ENCODE measurements around the gene WRAP73. TPM values are rescaled to one million over a fixed set of nuclear protein-coding genes. Genes with fewer than 3 reads are reported as not detected.
"Not testable (repeated sequence)": the region's sequence is repeated elsewhere in the genome, so short reads cannot be mapped to it uniquely, and the experiment has no call there.

WRAP73 gene
- total RNA-seq, 1 donor from 2014 or later, result 47.7 TPM

- H3K4me3 Mint-ChIP-seq (ENCODE audit: unreplicated experiment), result peak within 1 kb of the TSS; percentile 90
- peaks cover 11% of the 10 kb centered on the region for H3K27me3 Mint-ChIP-seq (ENCODE audit: unreplicated experiment)
- H3K27ac Mint-ChIP-seq (ENCODE audit: unreplicated experiment), result peak within 1 kb of the TSS; percentile 86
- peak; percentile 99 for DNase-seq
- TF ChIP-seq, protein P1, sequence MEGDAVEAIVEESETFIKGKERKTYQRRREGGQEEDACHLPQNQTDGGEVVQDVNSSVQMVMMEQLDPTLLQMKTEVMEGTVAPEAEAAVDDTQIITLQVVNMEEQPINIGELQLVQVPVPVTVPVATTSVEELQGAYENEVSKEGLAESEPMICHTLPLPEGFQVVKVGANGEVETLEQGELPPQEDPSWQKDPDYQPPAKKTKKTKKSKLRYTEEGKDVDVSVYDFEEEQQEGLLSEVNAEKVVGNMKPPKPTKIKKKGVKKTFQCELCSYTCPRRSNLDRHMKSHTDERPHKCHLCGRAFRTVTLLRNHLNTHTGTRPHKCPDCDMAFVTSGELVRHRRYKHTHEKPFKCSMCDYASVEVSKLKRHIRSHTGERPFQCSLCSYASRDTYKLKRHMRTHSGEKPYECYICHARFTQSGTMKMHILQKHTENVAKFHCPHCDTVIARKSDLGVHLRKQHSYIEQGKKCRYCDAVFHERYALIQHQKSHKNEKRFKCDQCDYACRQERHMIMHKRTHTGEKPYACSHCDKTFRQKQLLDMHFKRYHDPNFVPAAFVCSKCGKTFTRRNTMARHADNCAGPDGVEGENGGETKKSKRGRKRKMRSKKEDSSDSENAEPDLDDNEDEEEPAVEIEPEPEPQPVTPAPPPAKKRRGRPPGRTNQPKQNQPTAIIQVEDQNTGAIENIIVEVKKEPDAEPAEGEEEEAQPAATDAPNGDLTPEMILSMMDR (IDR thresholded peaks at IDR 0.05; ENCODE audit: partially characterized antibody, unreplicated experiment), result no peak
- H3K36me3 Mint-ChIP-seq (ENCODE audit: unreplicated experiment), result no peaks in the 10 kb centered on the region
- H3K9me3 Mint-ChIP-seq (ENCODE audit: unreplicated experiment), result peaks cover 8% of the 10 kb centered on the region
- H3K4me1 Mint-ChIP-seq (ENCODE audit: low read depth, unreplicated experiment), result peaks cover 7% of the 10 kb centered on the region
Observed at GRCh38 chr1:3624200-3625136, 25.4 kb downstream of the WRAP73 start, which contains the start of gene TPRG1L. Gene TPRG1L (plus strand): TSS chr1:3625015. CDS start chr1:3625073, 58 bp downstream.

DNA sequence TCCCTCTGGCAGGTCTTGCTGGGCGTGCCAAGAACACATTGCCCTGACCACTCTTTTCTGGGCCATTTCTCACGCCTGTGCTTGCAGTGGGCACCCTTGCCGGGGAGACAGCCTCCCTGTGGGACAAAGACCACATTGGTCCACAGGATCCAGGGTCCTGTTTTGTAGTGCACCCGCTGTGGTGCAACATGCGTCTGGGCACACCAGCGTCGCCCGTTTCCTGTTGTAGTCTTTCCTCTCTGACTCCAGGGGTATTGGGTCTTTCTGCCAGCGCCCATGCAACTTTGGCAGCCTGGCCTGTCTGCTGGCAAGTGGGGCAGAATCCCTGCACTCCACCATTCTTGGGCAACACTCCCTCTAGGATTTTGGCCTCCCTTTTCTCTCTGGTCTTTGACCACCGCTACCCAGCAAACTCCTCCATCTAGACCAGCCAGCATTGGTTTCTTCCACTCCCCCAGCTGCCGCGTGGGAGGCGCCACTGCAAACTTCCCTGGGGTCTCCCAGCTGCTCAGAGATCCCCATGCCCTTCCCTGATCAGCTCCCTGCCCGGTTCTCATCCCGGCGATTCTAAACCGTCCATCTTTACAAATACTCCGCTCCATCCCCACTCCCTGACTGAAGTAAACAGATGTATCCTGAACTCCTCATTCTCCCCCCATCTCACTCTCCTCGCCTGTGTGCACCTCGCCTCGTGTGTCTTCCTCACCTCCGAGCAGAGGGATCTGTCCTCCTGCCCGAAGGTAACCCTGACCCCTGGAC, 26.3 kb downstream of the WRAP73 start:
- peaks cover 9% of the 10 kb centered on the region for H3K4me1 Mint-ChIP-seq (ENCODE audit: low read depth, unreplicated experiment)
- H3K9me3 Mint-ChIP-seq (ENCODE audit: unreplicated experiment), result peaks cover 8% of the 10 kb centered on the region
- DNase-seq, result no peak
- TF ChIP-seq, protein P1 (IDR thresholded peaks at IDR 0.05; ENCODE audit: partially characterized antibody, unreplicated experiment), result no peak
- peak overlapping the region; percentile 17 for H3K27ac Mint-ChIP-seq (ENCODE audit: unreplicated experiment)
- peak overlapping the region; percentile 87 for H3K4me3 Mint-ChIP-seq (ENCODE audit: unreplicated experiment)
- peaks cover 11% of the 10 kb centered on the region for H3K27me3 Mint-ChIP-seq (ENCODE audit: unreplicated experiment)
- H3K36me3 Mint-ChIP-seq (ENCODE audit: unreplicated experiment), result no peaks in the 10 kb centered on the region

DNA sequence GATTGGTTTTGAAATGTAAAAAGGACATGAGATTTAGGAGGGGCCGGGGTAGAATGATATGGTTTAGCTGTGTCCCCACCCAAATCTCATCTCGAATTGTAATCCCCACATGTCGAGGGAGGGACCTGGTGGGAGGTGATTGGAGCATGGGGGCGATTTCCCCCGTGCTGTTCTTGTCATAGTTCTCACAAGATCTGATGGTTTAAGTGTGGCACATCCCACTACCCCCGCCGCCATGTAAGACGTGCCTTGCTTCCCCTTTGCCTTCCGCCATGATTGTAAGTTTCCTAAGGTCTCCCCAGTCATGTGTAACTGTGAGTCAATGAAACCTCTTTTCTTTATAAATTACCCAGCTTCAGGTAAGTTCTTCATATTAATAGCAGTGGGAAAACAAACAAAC, 27.8 kb downstream of the WRAP73 start:
- H3K4me1 Mint-ChIP-seq (ENCODE audit: low read depth, unreplicated experiment); H3K4me3 Mint-ChIP-seq (ENCODE audit: unreplicated experiment); H3K9me3 Mint-ChIP-seq (ENCODE audit: unreplicated experiment); H3K36me3 Mint-ChIP-seq (ENCODE audit: unreplicated experiment); DNase-seq: not testable (repeated sequence)
- H3K27me3 Mint-ChIP-seq (ENCODE audit: unreplicated experiment), result peaks cover 13% of the 10 kb centered on the region
- peak overlapping the region; percentile 64 for H3K27ac Mint-ChIP-seq (ENCODE audit: unreplicated experiment)

GRCh38 chr1:3621151-3621671, 28.7 kb downstream of the WRAP73 start:
- H3K9me3 Mint-ChIP-seq (ENCODE audit: unreplicated experiment); H3K4me1 Mint-ChIP-seq (ENCODE audit: low read depth, unreplicated experiment); H3K4me3 Mint-ChIP-seq (ENCODE audit: unreplicated experiment); H3K36me3 Mint-ChIP-seq (ENCODE audit: unreplicated experiment); H3K27ac Mint-ChIP-seq (ENCODE audit: unreplicated experiment); DNase-seq: not testable (repeated sequence)
- TF ChIP-seq, protein P1 (IDR thresholded peaks at IDR 0.05; ENCODE audit: partially characterized antibody, unreplicated experiment), result peak; percentile 71
- H3K27me3 Mint-ChIP-seq (ENCODE audit: unreplicated experiment), result peaks cover 13% of the 10 kb centered on the region

- Mint-ChIP-seq H3K36me3 (ENCODE audit: unreplicated experiment) (no peaks in the 10 kb centered on the region), H3K27me3 (ENCODE audit: unreplicated experiment) (peaks cover 13% of the 10 kb centered on the region)
Observed at GRCh38 chr1:3620708-3621107, 29.2 kb downstream of the WRAP73 start.

More at GRCh38 chr1:3620708-3621107, 29.2 kb downstream of the WRAP73 start:
- Mint-ChIP-seq H3K4me1 (ENCODE audit: low read depth, unreplicated experiment) (peaks cover 9% of the 10 kb centered on the region), H3K9me3 (ENCODE audit: unreplicated experiment) (peaks cover 10% of the 10 kb centered on the region), H3K4me3 (ENCODE audit: unreplicated experiment) (no peak overlapping the region), H3K27ac (ENCODE audit: unreplicated experiment) (no peak overlapping the region)
- no peak for DNase-seq
- TF ChIP-seq, protein P1 (IDR thresholded peaks at IDR 0.05; ENCODE audit: partially characterized antibody, unreplicated experiment), result no peak

All from glutamatergic neuron (in vitro differentiated cells).